AG09309 (cell line): ENCODE results near the gene DZIP1L.

Experiments
- DNase-seq: peaks from one replicate; pipeline ENCODE4 v3.0.0-alpha.2; 2010; ENCODE audit warnings: low read depth
- H3K4me3 ChIP-seq: 2 replicates; pipeline ENCODE4 v1.5.1; 2011; ENCODE audit warnings: mild to moderate bottlenecking, low read depth, low read length, moderate library complexity; ENCODE audit not compliant: control insufficient read depth
- TF ChIP-seq, protein P1 (sequence below): IDR thresholded peaks from 2 replicates; pipeline ENCODE4 v1.5.1; 2011; ENCODE audit warnings: mild to moderate bottlenecking, low read depth, low read length, inconsistent platforms; ENCODE audit not compliant: insufficient read depth, control insufficient read depth; ENCODE audit errors: missing control alignments

Gene DZIP1L

GRCh38 chr3:138051947-138052802 lies 63.2 kb downstream of the DZIP1L start:
- TF ChIP-seq, protein P1, sequence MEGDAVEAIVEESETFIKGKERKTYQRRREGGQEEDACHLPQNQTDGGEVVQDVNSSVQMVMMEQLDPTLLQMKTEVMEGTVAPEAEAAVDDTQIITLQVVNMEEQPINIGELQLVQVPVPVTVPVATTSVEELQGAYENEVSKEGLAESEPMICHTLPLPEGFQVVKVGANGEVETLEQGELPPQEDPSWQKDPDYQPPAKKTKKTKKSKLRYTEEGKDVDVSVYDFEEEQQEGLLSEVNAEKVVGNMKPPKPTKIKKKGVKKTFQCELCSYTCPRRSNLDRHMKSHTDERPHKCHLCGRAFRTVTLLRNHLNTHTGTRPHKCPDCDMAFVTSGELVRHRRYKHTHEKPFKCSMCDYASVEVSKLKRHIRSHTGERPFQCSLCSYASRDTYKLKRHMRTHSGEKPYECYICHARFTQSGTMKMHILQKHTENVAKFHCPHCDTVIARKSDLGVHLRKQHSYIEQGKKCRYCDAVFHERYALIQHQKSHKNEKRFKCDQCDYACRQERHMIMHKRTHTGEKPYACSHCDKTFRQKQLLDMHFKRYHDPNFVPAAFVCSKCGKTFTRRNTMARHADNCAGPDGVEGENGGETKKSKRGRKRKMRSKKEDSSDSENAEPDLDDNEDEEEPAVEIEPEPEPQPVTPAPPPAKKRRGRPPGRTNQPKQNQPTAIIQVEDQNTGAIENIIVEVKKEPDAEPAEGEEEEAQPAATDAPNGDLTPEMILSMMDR = peak; percentile 82
- no peak overlapping the region for H3K4me3 ChIP-seq
- DNase-seq = no peak

DNA sequence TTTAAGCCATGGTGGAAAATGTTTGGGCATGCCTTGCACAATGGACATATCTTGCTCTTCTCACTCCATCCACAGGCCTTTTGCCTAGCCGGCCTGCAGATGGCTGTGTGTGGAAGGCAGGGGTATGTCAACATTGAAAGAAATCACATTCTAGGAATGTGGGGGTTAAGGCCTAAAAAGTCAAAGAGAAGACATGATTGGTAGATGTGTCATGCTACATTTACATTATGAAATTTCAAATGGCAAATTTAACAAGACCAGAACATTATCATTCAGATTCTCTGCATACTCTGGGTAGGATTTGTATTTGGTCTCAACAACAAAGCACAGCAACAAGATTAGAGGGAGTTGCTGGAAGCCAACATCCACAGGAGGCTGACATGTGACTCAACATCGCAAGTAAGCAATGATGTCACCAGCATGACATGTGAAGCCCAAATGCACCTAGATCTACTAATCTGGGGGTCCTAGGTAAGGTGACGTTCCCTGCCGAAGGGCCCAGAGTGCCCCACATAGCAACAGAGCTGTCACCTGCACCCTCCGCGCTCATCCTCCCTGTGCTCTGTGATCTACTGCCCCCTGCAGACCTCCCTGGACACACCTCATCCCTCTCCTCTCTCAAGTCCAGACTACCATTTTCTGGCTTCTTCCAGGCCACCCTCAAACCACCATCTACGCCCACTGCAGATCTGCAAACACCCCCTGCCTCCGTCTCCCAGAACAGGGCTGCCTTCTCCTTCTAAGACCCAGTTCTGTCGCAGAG lies 66.1 kb downstream of the DZIP1L start:
- peak; percentile 70 for DNase-seq
- TF ChIP-seq, protein P1 = peak; percentile 17
- H3K4me3 ChIP-seq = no peak overlapping the region

- TF ChIP-seq, protein P1 = no peak
- DNase-seq = no peak
- H3K4me3 ChIP-seq = no peak overlapping the region
Measured at GRCh38 chr3:138047596-138048158, 67.7 kb downstream of the DZIP1L start.

DNA sequence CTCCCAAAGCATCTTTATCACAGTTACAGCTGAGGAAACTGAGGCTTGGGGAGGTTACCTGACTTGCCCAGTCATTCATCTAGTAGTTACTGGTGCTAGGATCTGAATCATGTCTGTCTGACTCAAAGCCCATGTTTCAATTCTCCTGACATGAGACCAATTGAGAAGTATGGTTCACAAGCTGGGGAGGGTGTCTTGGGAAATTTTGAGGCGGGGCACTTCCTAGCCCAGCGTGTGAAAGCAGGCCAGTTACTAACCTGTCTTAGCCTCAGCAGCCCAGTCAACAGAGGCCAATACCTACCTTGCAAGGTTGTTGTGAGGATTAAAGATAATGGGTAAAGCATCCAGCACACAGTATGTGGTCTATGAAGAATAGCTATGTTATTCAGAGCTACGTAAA lies 68.5 kb downstream of the DZIP1L start:
- DNase-seq = no peak
- H3K4me3 ChIP-seq = no peak overlapping the region
- TF ChIP-seq, protein P1 = no peak

DNA sequence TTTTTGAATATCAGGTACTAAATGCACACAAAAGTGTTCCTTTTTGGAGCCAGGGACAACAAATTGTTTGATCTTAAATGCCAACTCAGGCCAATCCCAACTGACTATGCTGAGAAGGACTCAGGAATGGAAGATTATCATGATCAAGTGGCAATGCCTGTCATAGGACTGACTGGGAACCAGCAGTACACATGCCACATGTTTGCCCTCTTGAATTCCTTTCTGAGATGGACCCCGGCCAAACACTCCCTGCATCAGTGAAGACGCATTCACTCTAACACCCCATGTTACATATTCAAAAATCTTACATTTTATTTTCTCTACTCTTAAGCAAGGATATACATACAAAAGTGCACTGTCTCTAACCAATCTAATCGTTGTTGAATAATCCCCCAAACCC lies 69.3 kb downstream of the DZIP1L start:
- DNase-seq = no peak
- H3K4me3 ChIP-seq = no peak overlapping the region
- TF ChIP-seq, protein P1 = no peak

DNA sequence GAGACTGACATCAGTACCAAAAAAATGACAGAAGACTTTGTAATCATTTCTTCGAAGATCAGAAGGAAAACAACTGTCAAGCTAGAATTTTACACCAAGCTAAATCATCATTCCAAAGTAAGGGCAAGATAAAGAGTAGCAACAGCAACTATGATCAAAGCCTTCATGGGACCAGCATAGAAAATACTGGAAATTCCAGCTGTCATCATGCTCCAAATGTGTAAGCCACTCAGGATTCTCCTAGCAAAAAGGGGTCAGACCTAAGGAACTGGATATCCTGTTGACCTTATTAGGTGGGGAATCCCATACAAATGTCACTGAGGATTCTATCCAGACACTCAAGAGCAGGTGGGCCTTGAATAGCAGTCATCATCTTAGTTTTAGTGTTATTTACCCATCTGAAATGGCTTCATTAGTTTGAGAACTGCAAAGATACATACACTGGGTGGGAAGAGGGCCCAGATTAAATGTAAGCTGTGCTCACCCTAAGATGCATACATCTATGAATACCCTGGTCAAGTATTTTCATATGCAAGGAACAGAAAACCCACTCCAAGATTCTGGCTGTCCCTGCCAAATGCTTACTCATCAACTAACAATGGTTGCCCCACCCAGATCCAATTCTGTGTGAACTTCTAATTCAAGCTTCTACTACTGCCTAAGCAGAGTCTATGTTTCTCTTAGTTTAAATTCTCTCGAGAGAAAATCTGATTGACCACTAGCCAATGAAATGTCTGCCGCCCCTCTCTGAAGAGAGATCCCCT lies 72.0 kb downstream of the DZIP1L start:
- H3K4me3 ChIP-seq = no peak overlapping the region
- TF ChIP-seq, protein P1 = no peak
- peak; percentile 31 for DNase-seq
